Esophagus squamous epithelium (tissue), 5 donors: ENCODE data around the gene SLC1A4. TPM values are rescaled to one million over a fixed set of nuclear protein-coding genes. Genes with fewer than 3 reads are reported as not detected.
A peak's percentile ranks its signal among the peaks of the same experiment; 100 is the strongest.
"Not testable (repeated sequence)": the region's sequence is repeated elsewhere in the genome, so short reads cannot be mapped to it uniquely, and the experiment has no call there.

Experiments
- DNase-seq: peaks from one replicate; lab custom pipeline; 2025; lab: John Stamatoyannopoulos, UW
- H3K27ac ChIP-seq, 4 donors: fragments of 200-600 bp; sonication (generic); one replicate each; pipeline ENCODE4 v1.5.1; 2016 to 2019; ENCODE audit warnings: mild to moderate bottlenecking in 1 of 4
- H3K27me3 ChIP-seq, 4 donors: fragments of 200-600 bp; sonication (generic); 1 replicate in 3 of 4; 2 replicates in 1 of 4; pipeline versions ENCODE4 v1.5.1 to v1.6.0; 2017 to 2021; ENCODE audit warnings: antibody characterized with exemption in 1 of 4
- H3K36me3 ChIP-seq, 3 donors: fragments of 200-600 bp; sonication (generic); one replicate each; pipeline ENCODE4 v1.5.1; 2016 to 2019
- H3K4me1 ChIP-seq, 3 donors: fragments of 200-600 bp; sonication (generic); one replicate each; pipeline ENCODE4 v1.5.1; 2017 to 2019
- H3K4me3 ChIP-seq, 4 donors: fragments of 200-600 bp; sonication (generic); 1 replicate in 3 of 4; 2 replicates in 1 of 4; pipeline ENCODE4 v1.5.1; 2016 to 2019; ENCODE audit warnings: mild to moderate bottlenecking in 2 of 4, moderate library complexity in 1 of 4
- H3K9me3 ChIP-seq, 3 donors: fragments of 200-600 bp; sonication (generic); one replicate each; pipeline ENCODE4 v1.5.1; 2016 to 2019
- CTCF ChIP-seq, 6 experiments: fragments of 450-650 bp in 4 of 6; fragments of 200-600 bp in 2 of 6; sonication (generic) in 2 of 6; IDR thresholded peaks; one replicate each; pipeline ENCODE4 v1.5.1; 2016 to 2019; ENCODE audit warnings: antibody characterized with exemption in 6 of 6, mild to moderate bottlenecking in 4 of 6, moderate library complexity in 4 of 6
- POLR2A ChIP-seq, 4 donors: fragments of 450-650 bp; IDR thresholded peaks; one replicate each; pipeline ENCODE4 v1.6.1; 2017; ENCODE audit warnings: antibody characterized with exemption in 4 of 4, mild to moderate bottlenecking in 4 of 4, moderate library complexity in 3 of 4
- WGBS, 2 donors: methylation state at CpG; one replicate each; pipeline ENCODE4 v1.1.5; 2018; 5-methylcytosine and 5-hydroxymethylcytosine counted together
- intact Hi-C: fragments of 100-400 bp; cut with DNase I; formaldehyde crosslinking; loops from one replicate; pipeline ENCODE4 v1.15.0; 2022
- total RNA-seq, 4 donors: library from RNA; depleted of rRNA; stranded (reverse); fragments of >200 nt; gene quantifications; one replicate each; pipeline ENCODE4 v1.1.0, GENCODE V29; 2016
- donor health status: DM: yes; HTN: yes; CAD: no.

SLC1A4 gene
- total RNA-seq, 4 donors from 2014 or later = 12.8 to 28.1 (median 14.3) TPM

- WGBS, 2 donors = 36 to 42% methylated on average over 2 of the region's 2 CpGs
- peaks cover 0 to 39% (median 15%) of the 10 kb centered on the region in 3 donors for H3K4me1 ChIP-seq
- no peak overlapping the region for H3K4me3 ChIP-seq
- peaks cover 0 to 10% (median 0%) of the 10 kb centered on the region in 3 donors for H3K36me3 ChIP-seq
- intact Hi-C loops = no loop called here
- no peaks in the 10 kb centered on the region for H3K27me3 ChIP-seq
- no peak for DNase-seq
- TF ChIP-seq CTCF (IDR thresholded peaks at IDR 0.05) = no peak
- TF ChIP-seq POLR2A (IDR thresholded peaks at IDR 0.05) = no peak
- no peaks in the 10 kb centered on the region for H3K9me3 ChIP-seq
- H3K27ac ChIP-seq = peak overlapping the region in 3 of 4 donors; percentile 23 to 58 (median 32)
These were observed 9.5 kb downstream of the SLC1A4 start for GRCh38 chr2:64998658-64999061.

GRCh38 chr2:64999754-65000153 is 10.6 kb downstream of the SLC1A4 start:
- no peak for DNase-seq
- 79% methylated on average over 2 of the region's 2 CpGs; no CpG with 5 or more reads in 1 of the 2 donors for WGBS, 2 donors
- Histone ChIP-seq H3K4me3 (no peak overlapping the region), H3K9me3 (no peaks in the 10 kb centered on the region), H3K27ac (no peak overlapping the region), H3K27me3 (no peaks in the 10 kb centered on the region), H3K4me1 (peaks cover 0 to 28% (median 9%) of the 10 kb centered on the region in 3 donors), H3K36me3 (peaks cover 0 to 19% (median 0%) of the 10 kb centered on the region in 3 donors)
- no peak for TF ChIP-seq POLR2A (IDR thresholded peaks at IDR 0.05)
- no peak for TF ChIP-seq CTCF (IDR thresholded peaks at IDR 0.05)
- intact Hi-C loops = no loop called here

- 83 to 91% methylated on average over 3 of the region's 3 CpGs for WGBS, 2 donors
- Histone ChIP-seq H3K27me3 (no peaks in the 10 kb centered on the region), H3K4me3 (no peak overlapping the region)
These were observed 11.4 kb downstream of the SLC1A4 start for GRCh38 chr2:65000644-65001043.

GRCh38 chr2:65003037-65003436 is 13.8 kb downstream of the SLC1A4 start:
- no peak for DNase-seq
- no peak overlapping the region for H3K4me3 ChIP-seq
- H3K9me3 ChIP-seq = no peaks in the 10 kb centered on the region
- H3K36me3 ChIP-seq = peaks cover 0 to 40% (median 0%) of the 10 kb centered on the region in 3 donors
- no peaks in the 10 kb centered on the region for H3K27me3 ChIP-seq
- intact Hi-C loops = no loop called here
- no peak overlapping the region for H3K27ac ChIP-seq
- peaks cover 0 to 20% (median 9%) of the 10 kb centered on the region in 3 donors for H3K4me1 ChIP-seq
- no peak for TF ChIP-seq POLR2A (IDR thresholded peaks at IDR 0.05)
- no peak for TF ChIP-seq CTCF (IDR thresholded peaks at IDR 0.05)
- WGBS, 2 donors = 84 to 93% methylated on average over 3 of the region's 3 CpGs

More at GRCh38 chr2:65000644-65001043, 11.4 kb downstream of the SLC1A4 start:
- H3K36me3 ChIP-seq = peaks cover 0 to 28% (median 0%) of the 10 kb centered on the region in 3 donors
- no peak overlapping the region for H3K27ac ChIP-seq
- TF ChIP-seq CTCF (IDR thresholded peaks at IDR 0.05) (no peak), POLR2A (IDR thresholded peaks at IDR 0.05) (no peak)
- peaks cover 0 to 27% (median 9%) of the 10 kb centered on the region in 3 donors for H3K4me1 ChIP-seq
- no peaks in the 10 kb centered on the region for H3K9me3 ChIP-seq
- no peak for DNase-seq
- intact Hi-C loops = no loop called here

GRCh38 chr2:65004232-65004631 is 15.0 kb downstream of the SLC1A4 start:
- H3K27ac ChIP-seq, H3K9me3 ChIP-seq, H3K4me3 ChIP-seq, H3K27me3 ChIP-seq, intact Hi-C loops, DNase-seq, H3K4me1 ChIP-seq: not testable (repeated sequence)
- 88 to 94% methylated on average over 3 of the region's 3 CpGs for whole genome bisulfite sequencing, 2 donors
- H3K36me3 ChIP-seq = peaks cover 0 to 40% (median 0%) of the 10 kb centered on the region in 3 donors
